AML-193 (cell line): ENCODE results near the gene SEPTIN2.
"Not testable (repeated sequence)": the region's sequence is repeated elsewhere in the genome, so short reads cannot be mapped to it uniquely, and the experiment has no call there.

Source experiments
- DNase-seq, 2 experiments: peaks; one replicate each; lab custom pipeline; 2025; lab: John Stamatoyannopoulos, UW

Gene SEPTIN2

DNA sequence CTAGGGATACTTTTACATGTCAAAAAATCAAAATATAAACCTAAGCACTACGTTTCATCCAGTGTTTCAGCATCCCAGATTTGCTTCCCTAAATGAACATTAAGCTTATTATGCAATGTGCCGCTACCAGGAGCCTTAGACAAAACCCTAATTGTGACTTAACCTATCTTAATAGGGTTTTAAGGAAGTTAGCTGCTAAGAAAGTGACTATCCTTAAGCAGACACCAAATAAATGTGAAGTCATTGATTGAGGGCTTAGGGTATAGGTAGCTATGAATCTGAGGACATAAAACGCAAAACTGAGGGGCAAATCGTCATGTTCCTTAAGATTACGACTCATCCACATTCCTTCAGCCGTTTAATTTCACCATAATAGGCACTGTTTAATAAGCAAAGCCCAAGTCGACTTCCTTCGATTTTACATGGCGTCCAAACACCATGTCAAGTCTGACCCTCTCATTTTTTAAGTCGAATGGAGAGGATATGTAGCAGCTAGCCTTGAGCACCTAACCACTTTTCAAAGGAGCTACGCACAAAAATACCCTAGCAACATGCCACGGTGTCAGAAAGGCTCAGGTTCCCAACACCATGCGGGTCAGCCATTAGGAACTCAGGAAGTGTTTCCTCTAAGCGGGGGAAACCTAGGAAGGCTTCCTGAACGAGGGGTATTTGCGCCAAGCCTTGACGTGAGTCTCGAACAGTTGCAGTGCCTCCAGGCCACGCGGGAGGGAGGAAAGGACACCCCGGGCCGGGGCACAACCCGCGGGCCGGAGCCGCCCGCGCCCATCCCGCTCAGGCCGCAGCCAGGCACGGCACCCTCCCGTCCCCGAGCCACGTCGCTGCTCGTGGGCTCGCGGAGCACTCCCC is 1.3 kb upstream of the SEPTIN2 start:
- peak; percentile 80 to 82 for DNase-seq

DNA sequence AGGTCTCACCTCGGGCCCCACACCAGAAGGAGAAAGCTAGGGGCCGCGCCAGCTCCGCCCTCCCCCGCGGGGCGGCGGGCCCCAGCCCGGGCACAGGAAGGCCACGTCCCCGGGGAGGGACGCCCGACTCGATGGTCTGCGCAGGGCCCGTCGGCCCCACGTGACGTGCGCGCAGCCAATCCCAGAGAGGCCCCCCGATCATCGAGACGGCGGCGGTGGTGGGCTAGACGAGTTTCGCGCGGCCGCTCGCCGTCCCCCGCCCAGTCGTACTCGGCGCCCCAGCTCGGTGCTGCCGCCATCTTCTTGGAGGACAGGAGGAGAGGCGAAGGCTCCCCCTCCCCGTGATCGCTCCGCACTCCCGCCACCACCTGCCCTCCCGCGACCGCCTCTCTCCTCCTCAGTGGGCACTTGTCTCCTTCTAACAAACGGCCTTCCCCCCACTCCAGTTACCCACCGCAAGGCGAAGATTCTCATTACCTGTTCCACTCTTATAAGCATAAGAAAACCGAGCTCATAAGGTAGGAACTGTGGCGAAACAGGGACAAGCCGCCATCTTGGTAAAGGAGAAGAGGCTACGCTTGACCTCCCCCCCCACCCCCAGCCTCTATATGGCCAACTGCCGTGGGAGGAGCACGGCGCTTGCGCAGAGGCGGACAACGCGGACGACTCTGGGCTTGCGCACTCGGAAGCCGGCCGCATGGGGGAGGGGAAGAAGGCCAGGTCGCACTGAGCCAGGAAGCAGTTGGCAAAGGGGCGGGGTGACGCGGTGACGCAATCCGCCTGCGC is 439 bp upstream of the SEPTIN2 start, which contains the start of gene HDLBP:
HDLBP (minus strand) TSS at position 580 of the 786 bp plus-strand sequence. CDS start 48,803 bp downstream, outside the sequence.
- peak; percentile 91 for DNase-seq

DNA sequence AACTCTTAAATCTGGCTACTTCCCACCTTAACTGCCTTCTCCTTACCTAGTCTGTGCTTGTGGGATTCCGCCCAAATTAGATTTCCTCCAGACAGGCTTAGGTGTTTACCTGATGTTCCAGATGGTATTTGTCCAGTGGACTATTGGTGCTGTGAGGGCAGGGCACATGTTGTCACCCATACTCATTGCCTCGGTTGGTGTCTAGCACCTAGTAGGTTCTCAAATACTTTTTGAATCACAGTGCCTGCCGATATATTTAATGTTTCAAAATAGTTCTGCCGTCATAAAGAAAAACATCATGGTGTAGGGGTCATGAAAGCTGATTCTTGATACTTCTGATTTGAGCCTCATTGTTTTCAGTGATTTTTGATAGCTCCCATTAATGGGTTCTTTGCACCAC is 1.1 kb downstream of the SEPTIN2 start:
- DNase-seq, result no peak

DNA sequence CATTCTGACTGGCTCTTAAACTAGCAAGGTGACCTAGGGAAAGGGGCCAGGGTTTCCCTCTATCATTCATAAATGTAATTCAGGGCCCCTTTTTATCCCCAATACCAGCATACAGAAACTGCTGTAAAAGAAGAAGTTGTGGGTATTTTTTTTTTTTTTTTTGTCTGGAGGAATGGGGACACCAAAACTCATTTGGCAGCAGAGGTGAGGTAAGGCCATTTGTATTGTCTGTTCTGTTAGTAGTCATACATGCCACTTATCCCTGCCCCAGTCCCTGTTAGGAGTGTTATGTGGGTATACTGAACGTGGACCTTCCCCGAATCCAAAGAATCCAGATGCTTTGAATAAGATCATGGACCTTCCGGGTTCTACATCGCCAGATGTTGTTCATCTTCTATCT is 1.7 kb downstream of the SEPTIN2 start:
- DNase-seq, result peak; percentile 42 to 44

DNA sequence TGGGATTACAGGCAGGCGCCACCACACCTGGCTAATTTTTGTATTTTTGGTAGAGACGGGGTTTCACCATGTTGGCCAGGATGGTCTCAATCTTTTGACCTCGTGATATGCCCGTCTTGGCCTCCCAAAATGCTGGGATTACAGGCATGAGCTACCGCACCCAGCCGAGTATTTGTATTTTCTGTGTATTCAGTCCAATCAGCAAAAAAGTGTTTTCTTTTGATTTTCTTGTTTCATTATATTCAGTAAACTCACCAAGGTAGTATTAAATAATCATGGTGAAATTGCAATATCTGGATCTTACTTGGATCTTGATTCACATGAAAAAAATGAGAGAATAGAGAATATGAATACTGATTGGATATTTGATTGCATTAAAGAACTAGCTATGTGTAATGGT is 3.1 kb downstream of the SEPTIN2 start:
- DNase-seq, result not testable (repeated sequence)

DNA sequence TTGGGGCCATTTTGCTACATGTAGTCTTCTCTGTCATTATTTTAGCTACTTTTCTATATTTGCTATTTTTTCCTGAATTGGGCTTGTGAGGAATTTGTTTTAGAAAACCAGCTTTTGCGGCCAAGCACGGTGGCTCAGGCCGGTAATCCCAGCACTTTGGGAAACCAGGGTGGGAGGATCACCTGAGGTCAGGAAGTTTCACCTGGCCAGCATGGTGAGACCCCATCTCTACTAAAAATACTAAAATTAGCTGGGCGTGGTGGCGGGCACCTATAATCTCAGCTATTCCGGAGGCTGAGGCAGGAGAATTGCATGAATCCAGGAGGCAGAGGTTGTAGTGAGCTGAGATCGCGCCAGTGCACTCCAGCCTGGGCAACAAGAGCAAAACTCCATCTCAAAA is 4.7 kb downstream of the SEPTIN2 start:
- DNase-seq, result no peak

DNA sequence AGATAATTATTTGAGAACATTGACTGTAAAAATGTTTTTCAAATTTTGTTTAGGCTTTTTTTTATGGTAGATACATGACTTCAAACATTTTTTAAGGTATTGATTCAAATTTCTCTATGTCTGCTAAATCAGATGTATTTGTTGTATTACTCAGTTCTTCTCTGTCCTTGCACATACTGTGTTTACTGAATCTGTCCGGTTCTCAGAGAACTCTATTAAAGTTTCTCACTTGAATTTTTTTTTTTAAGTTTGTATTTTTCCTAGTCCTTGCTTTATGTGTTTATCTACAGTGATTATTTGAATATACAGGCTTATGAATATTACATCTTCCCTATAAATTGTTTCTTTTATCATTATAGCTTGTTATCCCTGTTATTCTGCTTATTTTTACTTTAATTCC is 5.3 kb downstream of the SEPTIN2 start:
- DNase-seq, result no peak

DNA sequence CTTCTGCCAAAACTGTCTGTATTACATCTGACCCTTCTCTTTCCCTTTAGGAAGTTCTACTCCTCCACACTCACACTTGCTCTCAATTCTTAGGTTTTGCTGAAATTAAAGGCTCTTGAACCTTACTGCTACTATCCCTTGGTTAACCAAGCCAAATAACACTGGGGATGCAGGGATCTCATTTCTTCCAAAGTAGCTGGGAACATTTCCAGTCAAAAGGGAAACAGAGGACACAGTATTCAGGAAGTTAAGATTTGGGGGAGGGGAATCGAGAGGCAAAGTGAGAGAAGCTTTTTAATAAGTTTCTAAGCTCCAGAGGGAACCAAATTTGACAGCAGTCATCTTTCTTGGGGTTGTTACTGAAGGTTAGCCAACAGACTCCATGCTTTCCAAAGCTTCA is 6.2 kb downstream of the SEPTIN2 start:
- DNase-seq, result no peak

DNA sequence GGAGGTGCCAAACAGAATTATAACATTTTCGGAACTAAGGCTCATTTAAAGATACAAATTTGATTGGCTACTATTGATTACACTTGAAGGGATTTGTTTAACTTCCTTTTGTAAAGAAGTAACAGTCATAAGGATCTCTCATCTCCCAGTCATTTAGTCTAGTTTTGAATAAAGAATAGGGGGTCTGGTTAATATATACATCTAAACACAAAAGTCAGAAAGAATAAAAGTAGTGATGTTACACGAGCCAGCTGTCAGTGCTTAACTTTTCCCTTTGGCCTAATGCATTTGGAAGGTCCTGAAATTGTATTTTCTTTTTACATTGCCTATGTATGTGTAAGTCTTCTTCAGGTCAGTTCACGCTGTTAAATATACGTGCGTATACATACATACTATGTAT is 8.1 kb downstream of the SEPTIN2 start:
- DNase-seq, result no peak

DNA sequence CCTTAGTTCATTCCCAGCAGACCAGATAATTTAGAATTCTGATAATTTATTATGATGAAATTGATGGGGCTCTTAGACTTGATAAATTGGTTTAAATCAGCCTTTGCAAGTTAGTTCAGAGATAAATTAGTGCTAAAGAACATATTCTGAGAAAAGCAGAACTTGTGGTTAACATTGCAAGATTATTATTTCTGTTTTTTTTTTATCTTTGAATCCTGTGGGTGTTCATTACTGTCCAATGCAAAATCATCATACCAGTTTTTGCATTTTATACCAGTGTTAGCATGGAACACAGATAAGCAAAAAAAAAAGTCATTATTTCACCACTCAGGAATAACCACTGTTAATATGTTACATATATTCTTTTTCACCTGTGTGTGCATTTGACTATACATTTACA is 9.1 kb downstream of the SEPTIN2 start:
- peak; percentile 64 to 68 for DNase-seq

DNA sequence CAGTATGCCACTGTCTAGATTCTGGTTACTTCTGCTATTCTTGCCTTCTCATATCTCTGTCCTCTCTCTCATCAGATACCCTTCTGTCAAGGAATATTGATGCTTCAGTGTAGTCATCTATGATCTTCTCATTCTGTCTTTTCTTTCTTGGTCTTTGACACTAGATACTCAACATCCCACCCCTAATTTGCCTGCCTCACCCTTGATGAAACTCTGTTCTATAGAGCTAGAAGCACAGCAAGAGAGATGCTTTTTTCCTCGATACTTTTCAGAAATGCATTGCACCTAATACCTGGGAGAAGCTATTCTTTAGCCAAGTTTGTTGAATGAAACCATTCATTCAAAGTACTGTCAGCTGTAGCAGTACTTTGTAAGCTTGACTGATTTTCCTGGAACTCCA is 9.5 kb downstream of the SEPTIN2 start:
- DNase-seq, result no peak

DNA sequence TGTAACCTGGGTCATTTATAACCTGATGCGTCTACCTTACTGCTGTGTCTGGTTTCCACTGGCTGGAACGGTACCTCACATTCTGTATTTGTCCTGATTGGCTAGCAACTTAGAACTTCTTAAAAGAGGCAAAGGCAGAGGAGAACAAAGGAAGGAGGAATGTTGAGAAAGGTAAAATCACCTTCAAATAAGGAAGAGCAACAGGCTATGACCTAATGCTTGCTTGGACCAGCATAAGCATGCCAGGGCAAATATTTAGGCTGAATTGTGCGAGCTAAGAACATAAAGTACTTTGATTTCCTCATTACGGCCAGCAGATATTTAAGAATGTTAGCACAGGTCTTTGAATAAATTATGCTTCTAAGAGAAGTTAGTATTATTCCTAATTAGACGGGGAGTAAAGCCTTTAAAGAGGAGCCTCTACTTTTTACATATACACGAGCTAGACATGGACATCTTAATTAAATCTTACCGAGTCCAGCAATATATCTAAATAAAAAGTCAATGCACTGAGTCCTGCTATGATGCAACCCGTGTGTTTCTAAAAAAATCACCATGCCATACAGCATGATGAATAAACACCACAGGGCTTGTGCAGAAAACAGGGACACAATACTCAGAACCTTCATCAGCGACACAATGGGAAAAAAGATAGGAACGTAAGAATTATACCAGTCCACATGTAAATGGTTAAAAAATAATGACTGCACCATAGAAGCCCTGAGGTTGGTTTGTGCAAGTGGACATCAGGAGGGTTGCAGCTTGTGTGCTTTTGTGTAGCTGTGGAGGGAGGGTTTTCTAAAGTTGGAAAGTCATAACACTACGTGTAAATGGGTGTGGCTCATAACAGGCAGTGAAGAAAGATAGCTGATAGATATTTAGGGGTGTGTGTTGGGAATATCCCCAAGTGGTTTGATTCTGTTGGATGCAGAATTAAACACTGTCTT is 14.2 kb downstream of the SEPTIN2 start:
- DNase-seq, result no peak

DNA sequence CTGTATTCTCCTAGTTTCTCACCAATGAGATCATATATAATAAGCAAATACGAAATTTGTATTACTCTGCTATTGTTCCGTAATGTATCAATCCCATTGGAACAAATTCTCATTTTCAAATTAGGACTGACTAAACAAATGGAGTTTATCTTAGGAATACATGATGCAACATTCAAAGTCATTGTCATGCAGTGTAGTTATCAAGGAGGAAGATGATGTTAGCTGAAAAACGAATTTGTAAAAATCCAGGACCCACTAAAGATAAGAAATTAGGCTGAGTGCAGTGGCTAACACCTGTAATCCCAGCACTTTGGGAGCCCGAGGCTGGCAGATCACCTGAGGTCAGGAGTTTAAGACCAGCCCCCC is 14.9 kb downstream of the SEPTIN2 start:
- DNase-seq, result no peak

DNA sequence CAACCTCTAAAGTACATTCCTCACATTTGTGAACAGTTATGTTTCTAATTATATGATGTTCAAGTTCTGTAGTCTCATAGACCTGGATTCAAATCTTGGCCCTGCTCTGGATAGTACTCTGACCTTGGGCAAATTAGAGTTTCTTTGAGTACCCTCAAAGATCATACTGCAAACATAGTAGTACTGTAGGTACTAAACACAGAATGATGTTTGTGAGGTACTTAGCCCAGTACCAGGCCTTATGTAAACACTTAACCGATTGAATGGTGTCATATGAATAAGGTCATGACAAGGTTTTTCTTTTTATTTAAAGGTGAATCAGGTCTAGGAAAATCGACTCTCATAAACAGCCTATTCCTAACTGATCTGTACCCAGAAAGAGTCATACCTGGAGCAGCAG is 19.1 kb downstream of the SEPTIN2 start:
- no peak for DNase-seq

DNA sequence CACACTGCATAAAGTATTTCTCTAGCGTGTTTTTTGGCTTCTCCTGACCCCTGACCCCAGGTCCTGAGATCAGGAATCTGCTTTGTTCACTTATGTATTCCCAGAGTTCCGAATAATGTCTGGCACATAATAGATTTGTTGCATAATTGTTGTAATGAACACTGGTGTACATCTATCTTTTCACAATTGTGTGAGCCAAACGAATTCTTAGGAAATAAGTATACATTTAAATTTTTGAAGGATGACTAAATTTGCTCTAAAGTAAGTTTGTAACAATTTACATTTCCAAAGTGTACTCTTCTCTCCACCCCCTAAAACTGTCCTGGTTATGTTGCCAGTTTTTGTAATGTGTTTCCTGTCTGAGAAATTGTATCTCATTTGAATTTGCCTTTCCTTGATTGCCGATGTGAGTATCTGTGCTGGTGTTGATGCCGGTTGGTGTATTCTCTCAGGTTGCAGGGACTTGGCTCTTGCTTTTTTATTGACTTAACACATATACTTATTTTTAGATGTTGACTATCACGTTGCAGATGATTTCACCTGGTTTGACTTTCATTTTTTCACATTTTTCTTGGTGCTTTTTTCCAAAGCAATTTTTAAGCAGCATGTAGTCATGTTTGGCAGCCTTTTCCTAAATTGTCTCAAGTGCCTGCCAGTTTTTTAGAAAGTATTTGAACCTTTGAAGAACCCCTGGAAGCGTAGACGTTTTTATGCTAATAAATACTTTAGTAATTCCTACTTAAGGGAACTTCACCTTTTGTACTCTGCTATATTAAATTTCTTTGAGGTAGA is 24.3 kb downstream of the SEPTIN2 start:
- DNase-seq, result no peak

DNA sequence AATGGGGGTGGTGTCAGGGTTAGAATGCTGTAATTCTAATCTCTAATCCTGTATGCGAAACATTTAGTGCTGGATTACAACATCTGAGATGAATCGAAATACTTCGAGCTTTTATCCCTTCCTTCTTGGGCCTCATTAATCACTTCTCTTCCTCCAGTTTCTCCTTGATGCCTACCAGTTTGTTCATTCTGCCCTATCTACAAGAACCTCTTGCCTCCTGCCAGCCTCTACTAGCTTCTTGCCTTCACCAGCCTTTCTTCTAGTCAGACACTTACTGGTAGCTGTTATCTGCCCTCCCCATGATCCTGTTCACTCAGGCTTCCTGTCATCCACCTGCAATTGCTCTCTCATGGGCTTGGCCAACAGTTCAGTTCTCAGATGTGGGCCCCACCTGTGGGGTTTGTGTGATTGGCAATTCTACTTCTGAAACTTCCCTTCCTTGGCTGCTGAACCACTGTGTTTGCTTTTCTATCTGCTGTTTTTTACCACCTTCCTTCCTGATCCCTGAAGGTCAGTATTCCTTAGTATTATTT is 25.0 kb downstream of the SEPTIN2 start:
- DNase-seq, result no peak

DNA sequence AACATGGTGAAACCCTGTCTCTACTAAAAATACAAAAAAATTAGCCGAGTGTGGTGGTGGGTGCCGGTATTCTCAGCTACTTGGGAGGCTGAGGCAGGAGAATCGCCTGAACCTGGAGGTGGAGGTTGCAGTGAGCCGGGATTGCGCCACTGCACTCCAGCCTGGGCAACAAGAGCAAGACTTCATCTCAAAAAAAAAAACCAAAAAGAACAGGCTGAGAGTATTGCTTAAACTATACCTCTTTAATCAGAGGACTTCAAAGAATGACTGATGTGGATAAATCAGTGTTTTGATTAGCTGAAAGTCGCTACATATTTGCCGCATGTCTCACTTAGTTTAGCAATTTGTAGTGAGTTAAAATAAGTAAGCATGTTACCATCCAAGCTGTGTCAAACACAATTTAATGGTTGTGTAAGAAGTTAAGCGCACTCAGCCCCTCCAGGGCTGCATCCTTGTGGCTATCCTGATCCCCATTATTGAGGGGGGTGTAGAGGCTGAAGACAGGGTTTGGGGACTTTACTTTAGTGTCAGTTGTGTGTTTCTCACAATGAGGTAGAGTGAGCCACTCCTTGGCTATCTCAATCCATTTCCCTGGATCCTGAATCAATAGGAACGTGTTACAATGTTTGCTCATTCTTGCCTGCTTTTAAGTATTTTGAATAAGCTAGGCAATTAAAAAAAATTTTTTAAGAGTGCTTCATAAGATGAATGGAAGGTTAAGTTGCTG is 29.4 kb downstream of the SEPTIN2 start:
- no peak for DNase-seq

DNA sequence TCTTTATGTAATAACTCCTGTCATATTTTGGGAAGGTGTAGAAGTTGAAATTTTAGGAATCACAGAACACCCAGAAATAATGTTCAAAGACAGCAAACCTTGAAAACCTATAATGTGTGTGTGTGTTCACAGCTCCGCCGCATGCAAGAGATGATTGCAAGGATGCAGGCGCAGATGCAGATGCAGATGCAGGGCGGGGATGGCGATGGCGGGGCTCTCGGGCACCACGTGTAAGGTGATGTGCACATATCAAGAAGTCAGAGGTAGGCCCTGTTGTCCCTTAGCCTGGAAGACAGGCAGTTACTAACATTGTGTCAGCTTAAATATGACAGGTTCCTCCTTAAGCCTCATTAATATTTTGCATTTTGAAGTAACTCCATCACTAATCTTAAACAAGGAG is 34.2 kb downstream of the SEPTIN2 start:
- DNase-seq, result no peak

DNA sequence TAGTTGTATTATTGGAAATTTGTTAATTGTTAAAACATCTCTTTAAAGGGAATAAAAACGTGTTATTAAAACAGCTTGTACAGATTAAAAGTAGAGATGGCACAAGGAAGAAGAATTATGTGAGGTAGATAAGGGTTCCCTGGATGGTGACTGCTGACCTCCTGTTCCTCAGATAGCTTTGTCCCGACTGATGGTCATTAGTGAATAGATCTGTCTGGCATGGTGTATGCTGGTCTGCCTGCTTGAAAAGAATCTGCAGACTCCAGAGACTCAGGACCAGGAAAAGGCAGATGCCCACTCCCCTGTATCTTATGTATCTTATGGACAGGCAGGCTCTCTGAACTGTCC is 34.8 kb downstream of the SEPTIN2 start:
- DNase-seq, result no peak

DNA sequence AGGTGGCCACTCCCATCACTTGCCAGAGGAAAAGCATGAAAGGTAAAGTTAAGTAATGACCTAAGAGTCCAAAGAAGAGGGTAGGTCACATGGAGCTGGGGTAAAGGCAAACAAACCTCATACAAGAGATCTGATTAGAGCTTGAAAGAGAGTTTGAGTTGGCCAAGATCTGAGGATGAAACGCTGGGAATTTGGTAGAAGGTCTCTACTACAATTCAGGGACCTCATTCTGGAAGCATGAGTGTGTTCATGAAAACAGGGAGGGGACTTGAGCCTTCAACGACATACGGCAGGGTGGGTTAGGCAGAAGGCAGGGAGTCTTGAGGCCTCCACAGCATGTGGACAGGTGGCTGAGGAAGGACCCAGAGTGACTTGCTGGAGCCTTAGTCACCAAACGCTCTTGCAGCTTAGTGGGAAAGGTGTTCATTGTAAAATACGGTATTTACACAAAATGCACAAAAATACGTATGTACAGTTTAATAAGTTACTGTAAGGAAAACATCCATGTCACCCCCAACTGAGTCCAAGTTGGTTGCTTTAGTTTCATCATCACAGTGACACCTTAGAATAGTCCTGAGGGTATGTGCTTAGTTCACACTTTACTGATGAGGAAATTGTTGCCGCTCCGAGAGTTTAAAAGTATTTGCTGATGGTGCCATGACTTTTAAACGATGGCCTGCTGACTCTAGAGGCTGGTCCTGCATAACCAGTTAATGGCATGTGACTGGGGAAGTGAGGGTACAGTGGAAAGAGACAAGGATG is 35.3 kb downstream of the SEPTIN2 start:
- no peak for DNase-seq
